ENCODE results near the gene CES1.
"Not testable (repeated sequence)": the region's sequence is repeated elsewhere in the genome, so short reads cannot be mapped to it uniquely, and the experiment has no call there.

CES1 gene

GRCh38 chr16:55812951-55813350, 19.9 kb downstream of the CES1 start:
- no peak overlapping the region for H3K4me3 ChIP-seq (ENCODE audit: low read depth, low read length)
- DNase-seq (ENCODE audit: low read depth) = no peak
- TF ChIP-seq CTCF (IDR thresholded peaks at IDR 0.05; ENCODE audit: low read depth, low read length, missing control alignments) = no peak

GRCh38 chr16:55811811-55812210, 21.1 kb downstream of the CES1 start:
- no peak overlapping the region for H3K4me3 ChIP-seq (ENCODE audit: low read depth, low read length)
- TF ChIP-seq CTCF (IDR thresholded peaks at IDR 0.05; ENCODE audit: low read depth, low read length, missing control alignments) = no peak
- no peak for DNase-seq (ENCODE audit: low read depth)

- no peak overlapping the region for H3K4me3 ChIP-seq (ENCODE audit: low read depth, low read length)
- no peak for DNase-seq (ENCODE audit: low read depth)
- TF ChIP-seq CTCF (IDR thresholded peaks at IDR 0.05; ENCODE audit: low read depth, low read length, missing control alignments) = no peak
Observed at GRCh38 chr16:55810451-55810961, 22.4 kb downstream of the CES1 start.

GRCh38 chr16:55809851-55810250, 23.0 kb downstream of the CES1 start:
- no peak for DNase-seq (ENCODE audit: low read depth)
- TF ChIP-seq CTCF (IDR thresholded peaks at IDR 0.05; ENCODE audit: low read depth, low read length, missing control alignments) = no peak
- no peak overlapping the region for H3K4me3 ChIP-seq (ENCODE audit: low read depth, low read length)

- no peak overlapping the region for H3K4me3 ChIP-seq (ENCODE audit: low read depth, low read length)
- TF ChIP-seq CTCF (IDR thresholded peaks at IDR 0.05; ENCODE audit: low read depth, low read length, missing control alignments) = no peak
- no peak for DNase-seq (ENCODE audit: low read depth)
Observed at GRCh38 chr16:55809386-55809785, 23.5 kb downstream of the CES1 start.

- DNase-seq (ENCODE audit: low read depth) = not testable (repeated sequence)
Observed at GRCh38 chr16:55808286-55808685, 24.6 kb downstream of the CES1 start.

GRCh38 chr16:55805104-55805503, 27.8 kb downstream of the CES1 start:
- DNase-seq (ENCODE audit: low read depth); H3K4me3 ChIP-seq (ENCODE audit: low read depth, low read length): not testable (repeated sequence)

More at GRCh38 chr16:55808286-55808685, 24.6 kb downstream of the CES1 start:
- H3K4me3 ChIP-seq (ENCODE audit: low read depth, low read length) = not testable (repeated sequence)

- DNase-seq (ENCODE audit: low read depth); H3K4me3 ChIP-seq (ENCODE audit: low read depth, low read length): not testable (repeated sequence)
Observed at GRCh38 chr16:55803681-55804080, 29.2 kb downstream of the CES1 start.

- H3K4me3 ChIP-seq (ENCODE audit: low read depth, low read length); DNase-seq (ENCODE audit: low read depth): not testable (repeated sequence)
Observed at GRCh38 chr16:55792934-55793374, 39.9 kb downstream of the CES1 start.

GRCh38 chr16:55791512-55791911, 41.4 kb downstream of the CES1 start:
- not testable (repeated sequence) for H3K4me3 ChIP-seq (ENCODE audit: low read depth, low read length)

GRCh38 chr16:55790240-55790639, 42.7 kb downstream of the CES1 start:
- not testable (repeated sequence) for H3K4me3 ChIP-seq (ENCODE audit: low read depth, low read length); DNase-seq (ENCODE audit: low read depth)

More at GRCh38 chr16:55791512-55791911, 41.4 kb downstream of the CES1 start:
- not testable (repeated sequence) for DNase-seq (ENCODE audit: low read depth)

- not testable (repeated sequence) for DNase-seq (ENCODE audit: low read depth); H3K4me3 ChIP-seq (ENCODE audit: low read depth, low read length)
Observed at GRCh38 chr16:55782793-55783091, 50.2 kb downstream of the CES1 start.

GRCh38 chr16:55782091-55782792, 50.7 kb downstream of the CES1 start:
- not testable (repeated sequence) for DNase-seq (ENCODE audit: low read depth)

More at GRCh38 chr16:55782091-55782792, 50.7 kb downstream of the CES1 start:
- H3K4me3 ChIP-seq (ENCODE audit: low read depth, low read length) = not testable (repeated sequence)
